T-helper 2 cell treated with Interferon-gamma antibody and Interleukin-4, amounts not matched to agents 5 μg/mL and 100 μg/mL, for 36 hours (primary cell): ENCODE data around the gene CCL27.

Experiments used
- DNase-seq: peaks from one replicate; pipeline ENCODE4 v3.0.0; 2021; ENCODE audit warnings: low spot score
- H3K27ac Mint-ChIP-seq: one replicate; pipeline ENCODE4 v1.8.0; 2021; ENCODE audit warnings: mild to moderate bottlenecking, mixed read lengths
- H3K27me3 Mint-ChIP-seq: one replicate; pipeline ENCODE4 v1.8.0; 2021; ENCODE audit warnings: low read depth, mixed read lengths
- H3K36me3 Mint-ChIP-seq: one replicate; pipeline ENCODE4 v1.8.0; 2021; ENCODE audit warnings: low read depth, mixed read lengths
- H3K4me1 Mint-ChIP-seq: one replicate; pipeline ENCODE4 v1.8.0; 2021; ENCODE audit warnings: low read depth, mixed read lengths
- H3K4me3 Mint-ChIP-seq: one replicate; pipeline ENCODE4 v1.8.0; 2022; ENCODE audit warnings: mild to moderate bottlenecking, moderate library complexity, mixed read lengths
- H3K9me3 Mint-ChIP-seq: one replicate; pipeline ENCODE4 v1.8.0; 2021; ENCODE audit warnings: mixed read lengths

CCL27 gene

DNA sequence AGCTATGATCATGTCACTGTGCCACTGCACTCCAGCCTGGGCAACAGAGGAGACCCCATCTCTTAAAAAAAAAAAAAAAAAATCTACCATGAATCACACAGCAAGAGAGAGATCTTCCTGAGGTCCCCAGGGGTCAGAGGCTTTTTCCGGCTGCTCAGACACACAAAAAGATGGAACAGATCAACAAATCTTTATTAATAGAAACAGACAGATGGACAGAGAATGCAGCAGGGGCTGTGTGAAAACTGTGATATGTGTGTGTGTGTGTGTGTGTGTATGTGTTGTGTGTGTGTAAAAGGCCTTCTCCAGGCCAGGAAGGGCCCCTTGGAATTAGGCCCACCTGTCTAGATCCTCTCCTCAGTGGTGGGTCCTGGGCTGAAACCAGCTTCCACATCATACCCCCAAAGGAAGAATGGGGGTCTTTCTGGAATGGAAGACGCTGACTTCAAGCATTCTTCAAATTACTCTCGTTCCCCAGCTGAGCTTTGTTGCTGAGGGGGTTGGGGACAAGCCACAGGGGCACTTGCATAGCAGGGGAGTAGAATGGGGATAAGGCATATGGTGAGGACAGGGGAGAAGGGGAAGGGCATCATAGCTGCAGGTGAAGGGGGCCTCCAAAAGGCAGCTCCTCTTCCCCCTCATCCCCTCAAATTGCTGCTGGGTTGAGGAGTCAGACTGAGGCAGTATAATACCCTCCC lies 27.8 kb downstream of the CCL27 start:
- H3K4me1 Mint-ChIP-seq: peaks cover 22% of the 10 kb centered on the region
- DNase-seq: no peak
- H3K27me3 Mint-ChIP-seq: peaks cover 16% of the 10 kb centered on the region
- H3K9me3 Mint-ChIP-seq: no peaks in the 10 kb centered on the region
- no peak overlapping the region for H3K27ac Mint-ChIP-seq
- peaks cover 14% of the 10 kb centered on the region for H3K36me3 Mint-ChIP-seq
- no peak overlapping the region for H3K4me3 Mint-ChIP-seq

DNA sequence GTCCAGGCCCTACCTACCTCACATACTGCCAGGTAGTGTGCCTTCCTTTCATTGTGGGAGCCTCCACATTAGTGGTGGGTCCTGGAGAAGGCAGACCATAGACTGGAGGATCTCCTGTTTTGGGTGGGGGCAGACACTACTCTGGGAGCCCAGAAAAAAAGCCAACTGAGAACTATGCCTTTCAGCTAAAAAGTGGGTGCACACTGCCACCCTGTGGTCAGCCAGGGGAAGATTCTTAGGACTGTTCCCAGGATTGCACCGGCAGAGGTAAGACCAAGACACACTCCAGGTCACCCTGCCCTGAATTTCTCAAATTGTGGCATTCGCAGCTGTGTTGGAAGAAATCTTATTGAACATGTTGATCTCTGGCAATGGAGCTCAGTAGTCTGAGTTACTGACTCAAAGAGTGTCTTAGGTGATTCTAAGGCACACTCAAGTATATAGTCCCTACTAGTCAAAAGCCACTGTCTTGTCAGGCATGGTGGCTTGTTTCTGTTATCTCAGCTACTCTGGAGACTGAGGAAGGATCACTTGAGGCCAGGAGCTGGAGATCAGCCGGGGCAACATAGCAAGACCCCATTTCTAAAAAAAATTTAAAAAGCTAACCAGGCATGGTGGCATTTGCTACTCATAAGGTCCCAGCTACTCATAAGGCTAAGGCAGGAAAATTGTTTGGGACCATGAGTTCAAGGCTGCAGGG lies 28.5 kb downstream of the CCL27 start:
- peaks cover 23% of the 10 kb centered on the region for H3K27me3 Mint-ChIP-seq
- H3K27ac Mint-ChIP-seq: no peak overlapping the region
- no peak overlapping the region for H3K4me3 Mint-ChIP-seq
- H3K9me3 Mint-ChIP-seq: no peaks in the 10 kb centered on the region
- H3K36me3 Mint-ChIP-seq: peaks cover 14% of the 10 kb centered on the region
- peak; percentile 55 for DNase-seq
- H3K4me1 Mint-ChIP-seq: peaks cover 26% of the 10 kb centered on the region

DNA sequence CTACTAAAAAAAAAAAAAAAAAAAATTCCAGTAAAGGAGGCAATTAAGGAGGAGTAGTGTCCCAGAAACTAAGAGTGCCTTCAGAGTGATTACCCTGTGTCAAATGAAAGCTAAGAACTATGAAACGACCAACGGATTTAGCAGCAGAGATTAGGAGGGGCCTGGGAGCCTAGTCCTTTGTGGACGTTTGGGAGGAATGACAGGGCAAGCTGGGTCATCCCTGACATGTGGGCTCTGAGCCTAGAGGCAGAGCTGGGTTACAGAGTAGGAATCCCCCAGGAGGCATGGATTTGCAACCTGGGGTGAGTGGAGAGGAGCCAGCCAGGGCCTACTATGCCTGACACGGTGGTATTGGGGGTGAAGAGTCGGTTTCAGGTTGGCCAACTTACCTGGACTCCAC lies 29.3 kb downstream of the CCL27 start:
- Mint-ChIP-seq H3K4me3 (no peak overlapping the region), H3K36me3 (peaks cover 16% of the 10 kb centered on the region), H3K27me3 (peaks cover 28% of the 10 kb centered on the region), H3K9me3 (no peaks in the 10 kb centered on the region), H3K4me1 (peaks cover 23% of the 10 kb centered on the region), H3K27ac (no peak overlapping the region)
- no peak for DNase-seq

DNA sequence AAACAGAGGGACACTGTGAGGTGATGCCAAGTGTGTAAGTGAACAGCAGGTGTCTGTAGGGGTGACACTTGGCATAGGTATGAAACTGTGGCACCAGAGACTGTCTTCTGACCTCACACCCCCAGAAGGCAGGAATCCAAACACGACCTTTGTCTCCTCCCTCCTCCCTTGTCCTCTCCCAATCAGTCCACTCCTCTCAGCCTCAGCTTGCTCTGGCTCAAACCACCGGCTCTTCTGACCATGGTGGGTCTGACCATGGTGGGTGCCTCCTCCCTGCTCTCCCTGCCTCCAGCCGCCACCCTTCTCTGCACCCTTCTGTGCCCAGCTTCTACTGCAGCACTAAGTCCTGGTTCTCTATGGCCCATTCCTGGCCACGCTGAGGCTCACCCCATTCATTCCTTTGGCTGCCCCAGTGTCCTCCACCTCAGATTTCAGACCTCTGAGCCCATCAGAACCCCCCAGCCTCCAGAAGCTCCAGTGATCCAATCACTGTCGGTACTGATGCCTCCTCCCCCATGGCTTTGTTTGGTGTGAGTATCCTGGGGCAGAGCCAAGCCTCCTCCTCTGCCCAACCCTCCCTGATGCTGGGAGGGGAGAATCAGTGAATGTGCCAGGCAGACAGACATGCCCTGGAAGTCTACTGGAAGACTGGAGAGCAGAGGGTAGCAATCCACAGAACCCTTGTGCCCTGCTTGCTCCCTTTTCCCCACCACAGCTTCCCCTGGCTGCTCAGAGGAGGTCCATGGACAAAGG lies 31.9 kb downstream of the CCL27 start:
- H3K27ac Mint-ChIP-seq: no peak overlapping the region
- no peak overlapping the region for H3K4me3 Mint-ChIP-seq
- H3K27me3 Mint-ChIP-seq: peaks cover 52% of the 10 kb centered on the region
- peaks cover 16% of the 10 kb centered on the region for H3K4me1 Mint-ChIP-seq
- DNase-seq: no peak
- no peaks in the 10 kb centered on the region for H3K9me3 Mint-ChIP-seq
- H3K36me3 Mint-ChIP-seq: peaks cover 6% of the 10 kb centered on the region

DNA sequence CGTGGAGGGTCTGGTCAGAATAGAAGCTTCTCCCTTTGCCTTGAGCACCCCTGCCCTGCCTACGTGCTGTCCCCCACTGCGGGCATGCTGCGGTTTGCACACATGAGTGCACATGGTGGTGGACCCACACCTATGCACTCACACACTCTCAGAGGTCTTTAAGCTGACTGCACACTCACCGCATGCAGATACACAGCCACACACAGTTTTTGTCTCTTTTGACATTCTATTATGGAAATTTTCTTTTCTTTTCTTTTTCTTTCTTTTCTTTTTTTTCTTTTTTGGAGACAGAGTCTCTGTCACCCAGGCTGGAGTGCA lies 33.0 kb downstream of the CCL27 start:
- Mint-ChIP-seq H3K4me3 (peak overlapping the region; percentile 76), H3K4me1 (peaks cover 16% of the 10 kb centered on the region), H3K36me3 (peaks cover 4% of the 10 kb centered on the region), H3K27ac (no peak overlapping the region), H3K27me3 (peaks cover 60% of the 10 kb centered on the region), H3K9me3 (no peaks in the 10 kb centered on the region)
- no peak for DNase-seq

DNA sequence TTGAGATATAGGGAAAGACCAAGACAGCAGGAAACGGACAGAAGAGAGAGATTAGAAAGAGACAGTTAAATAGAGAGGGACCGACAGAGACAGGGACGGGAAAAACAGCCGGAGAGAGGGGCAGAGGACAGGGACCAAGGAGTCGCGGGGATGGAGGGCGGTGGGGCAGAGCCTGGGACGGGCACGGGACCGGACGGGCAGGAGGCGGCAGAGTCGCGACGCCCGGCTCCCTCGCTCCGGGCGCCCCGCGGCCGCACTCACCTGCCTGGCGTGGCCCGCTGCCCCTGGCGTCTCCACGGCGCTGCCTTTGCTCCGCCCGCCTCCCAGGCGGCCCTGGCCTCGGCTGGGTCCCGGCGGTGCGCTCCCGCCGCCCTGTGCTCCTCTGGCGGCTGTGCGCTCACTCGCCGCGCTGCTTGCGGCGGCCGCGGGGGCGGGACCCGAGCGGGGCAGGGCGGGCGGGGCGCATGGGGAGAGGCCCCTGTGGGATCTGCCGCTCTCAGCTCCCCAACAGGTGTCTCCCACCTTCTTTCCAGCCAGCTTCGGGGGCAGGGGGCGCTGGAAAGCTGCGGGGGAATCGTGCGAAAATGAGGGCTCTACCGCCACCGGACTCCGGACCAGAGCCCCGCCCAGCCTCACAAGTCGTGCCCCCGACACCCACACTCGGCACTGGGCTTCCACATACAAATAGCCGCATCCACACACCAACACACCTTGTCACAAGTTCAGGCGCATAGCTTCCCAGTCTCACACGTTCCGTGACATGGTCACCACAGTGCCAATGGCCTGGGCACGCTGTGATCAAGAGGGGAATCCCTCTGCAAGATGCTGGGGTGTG lies 33.6 kb downstream of the CCL27 start, which contains the start of gene ARID3C:
ARID3C (minus strand) TSS at position 411 of the 835 bp plus-strand sequence. CDS start 1,052 bp downstream, outside the sequence.
- H3K27me3 Mint-ChIP-seq: peaks cover 65% of the 10 kb centered on the region
- H3K4me1 Mint-ChIP-seq: peaks cover 12% of the 10 kb centered on the region
- peaks cover 2% of the 10 kb centered on the region for H3K36me3 Mint-ChIP-seq
- peak within 1 kb of the TSS; percentile 37 for H3K27ac Mint-ChIP-seq
- H3K4me3 Mint-ChIP-seq: peak within 1 kb of the TSS; percentile 81
- H3K9me3 Mint-ChIP-seq: no peaks in the 10 kb centered on the region
- DNase-seq: peak; percentile 45

DNA sequence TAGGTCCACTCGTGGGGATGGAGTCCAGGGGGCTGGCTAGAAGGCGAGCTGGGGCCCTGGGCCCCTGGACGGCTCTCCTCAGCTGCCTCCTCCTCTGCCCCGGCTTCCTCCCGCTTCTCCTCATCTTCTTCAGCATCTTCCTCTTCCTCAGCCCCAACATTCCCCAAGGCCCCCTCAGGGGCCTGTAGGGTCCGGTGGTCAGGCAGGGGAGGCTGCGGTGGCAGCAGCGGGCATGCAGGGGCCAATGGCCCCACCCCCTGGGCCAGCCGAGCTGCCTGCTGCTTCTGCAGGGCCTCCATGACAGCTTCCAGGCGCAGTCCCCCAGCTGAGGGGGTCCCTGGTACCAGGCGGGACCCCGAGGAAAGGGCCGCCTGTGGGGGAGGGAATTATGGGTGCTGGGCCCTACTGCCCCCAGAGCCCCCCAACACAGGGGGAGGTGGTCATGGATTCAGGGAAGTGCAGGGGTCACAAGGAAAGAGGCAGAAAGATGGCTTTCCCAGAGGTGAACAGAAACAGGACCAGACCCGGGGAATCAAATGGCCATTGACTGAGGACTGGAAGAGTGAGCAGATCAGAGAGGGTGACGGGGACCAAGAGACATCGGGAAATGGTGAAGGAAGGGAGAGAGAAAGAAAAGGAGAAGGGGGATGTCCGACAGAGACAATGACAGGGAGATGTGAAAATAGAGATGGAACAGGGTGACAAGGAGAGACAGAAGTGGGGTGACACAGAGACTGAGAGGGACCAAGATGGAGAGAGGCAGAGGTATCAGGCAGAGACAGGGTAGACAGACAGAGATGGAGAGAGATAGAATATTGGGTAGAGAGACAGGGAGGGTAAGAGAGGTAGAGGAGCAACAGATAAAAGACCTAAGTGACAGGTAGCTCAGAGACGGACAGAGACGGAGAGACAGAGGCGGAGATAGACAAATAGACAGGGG lies 34.5 kb downstream of the CCL27 start:
- H3K4me1 Mint-ChIP-seq: peaks cover 12% of the 10 kb centered on the region
- peak overlapping the region; percentile 37 for H3K27ac Mint-ChIP-seq
- peak overlapping the region; percentile 81 for H3K4me3 Mint-ChIP-seq
- no peaks in the 10 kb centered on the region for H3K9me3 Mint-ChIP-seq
- H3K36me3 Mint-ChIP-seq: peaks cover 2% of the 10 kb centered on the region
- peaks cover 70% of the 10 kb centered on the region for H3K27me3 Mint-ChIP-seq
- DNase-seq: no peak

DNA sequence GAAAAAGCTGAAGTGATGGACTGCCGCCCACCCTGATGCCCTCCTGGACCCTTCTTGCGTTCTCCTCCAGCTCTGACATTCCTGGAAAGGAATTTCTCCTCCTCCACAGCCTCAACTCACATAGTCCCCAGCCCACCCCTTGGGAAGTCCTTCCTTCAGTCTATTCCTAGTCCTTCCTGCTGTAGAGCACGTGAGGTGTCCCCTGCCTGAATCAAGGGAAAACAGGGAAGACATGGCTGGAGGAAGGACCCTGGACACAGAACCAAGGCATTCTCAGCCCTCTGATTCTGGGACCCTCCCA lies 37.3 kb downstream of the CCL27 start:
- Mint-ChIP-seq H3K27ac (no peak overlapping the region), H3K27me3 (peaks cover 75% of the 10 kb centered on the region)

DNA sequence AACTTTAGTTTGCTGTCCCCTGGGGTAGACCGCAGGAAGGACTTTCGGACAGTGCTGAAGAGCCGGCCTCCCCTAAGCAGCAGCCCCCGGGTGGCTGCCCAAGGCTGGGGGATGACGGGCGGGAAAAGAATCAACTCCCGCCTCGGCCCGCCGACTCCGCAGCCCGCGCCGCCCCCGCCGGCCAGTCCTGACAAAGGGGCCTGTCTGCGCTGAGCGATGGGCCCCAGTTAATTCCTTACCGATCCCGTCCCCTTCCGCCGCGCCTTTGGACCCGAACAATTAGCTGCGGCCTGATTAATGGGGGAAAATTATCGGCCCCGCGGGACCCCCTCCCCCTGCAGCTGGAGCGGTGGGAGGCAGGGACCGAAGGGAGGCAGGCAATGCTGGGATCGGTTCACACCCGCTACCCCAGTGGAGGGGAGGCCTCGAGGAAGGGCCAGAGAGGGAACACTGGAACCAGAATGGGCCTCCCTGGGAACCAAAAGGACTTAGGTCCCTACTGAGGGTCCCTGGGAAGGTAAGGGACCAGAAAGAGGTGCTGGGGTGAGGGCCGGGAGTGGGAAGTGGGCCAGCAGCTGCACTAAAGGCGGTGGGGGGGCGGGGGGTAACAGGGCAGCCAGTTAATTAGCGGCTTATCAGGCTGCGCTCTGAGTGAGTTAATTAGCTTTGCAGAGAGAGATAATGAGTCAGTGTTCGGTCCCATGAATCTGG lies 37.8 kb downstream of the CCL27 start:
- Mint-ChIP-seq H3K4me1 (peaks cover 21% of the 10 kb centered on the region), H3K4me3 (no peak overlapping the region), H3K9me3 (no peaks in the 10 kb centered on the region), H3K27ac (no peak overlapping the region), H3K36me3 (peaks cover 2% of the 10 kb centered on the region), H3K27me3 (peaks cover 70% of the 10 kb centered on the region)
- no peak for DNase-seq

More for the DNA sequence above, 37.3 kb downstream of the CCL27 start:
- H3K4me3 Mint-ChIP-seq: no peak overlapping the region
- H3K4me1 Mint-ChIP-seq: peaks cover 18% of the 10 kb centered on the region
- DNase-seq: no peak
- H3K9me3 Mint-ChIP-seq: no peaks in the 10 kb centered on the region
- peaks cover 2% of the 10 kb centered on the region for H3K36me3 Mint-ChIP-seq

DNA sequence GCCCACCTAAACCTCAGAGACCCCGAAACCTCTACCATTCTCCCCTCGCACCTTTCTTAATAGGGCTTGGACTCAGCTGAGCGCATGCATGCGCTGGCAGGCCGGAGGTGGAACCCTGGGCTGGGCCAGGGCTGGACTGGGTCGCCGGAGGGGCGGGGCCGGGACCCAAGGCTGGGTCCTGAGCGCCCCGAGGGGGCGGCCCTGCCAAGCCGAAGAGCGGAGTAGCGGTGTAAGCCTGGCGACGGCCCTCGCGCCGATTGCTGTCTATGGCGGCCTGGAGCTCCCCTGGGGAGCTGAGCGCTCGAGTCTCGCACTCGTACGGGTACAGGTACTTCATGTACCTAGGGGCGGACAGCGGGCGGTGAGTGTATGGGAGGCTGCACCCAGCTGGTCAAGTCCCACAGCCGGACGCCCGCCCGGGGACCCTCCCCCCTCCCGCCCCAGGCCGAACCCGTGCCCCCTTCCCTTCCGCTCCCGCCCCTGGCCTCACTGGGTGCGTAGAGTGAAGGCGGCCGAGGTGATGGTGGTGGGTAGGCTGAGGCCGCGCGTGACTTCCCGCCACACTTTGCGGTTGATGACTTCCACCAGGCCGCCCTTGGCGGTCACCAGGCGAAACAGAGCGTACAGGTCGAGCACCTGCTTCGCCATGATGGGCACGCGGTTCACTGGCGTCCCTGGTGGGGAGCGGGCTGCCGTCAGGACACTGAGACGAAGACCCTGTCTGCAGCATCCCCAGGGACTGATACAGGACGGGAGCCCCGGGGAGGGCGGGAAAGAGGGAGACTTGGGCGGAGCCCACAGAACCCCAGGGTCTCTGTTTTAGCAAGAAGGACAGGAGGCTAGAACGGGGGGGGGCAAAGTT lies 38.9 kb downstream of the CCL27 start:
- Mint-ChIP-seq H3K27ac (no peak overlapping the region), H3K9me3 (no peaks in the 10 kb centered on the region), H3K27me3 (peaks cover 63% of the 10 kb centered on the region), H3K36me3 (peaks cover 2% of the 10 kb centered on the region), H3K4me3 (no peak overlapping the region), H3K4me1 (peaks cover 27% of the 10 kb centered on the region)
- DNase-seq: no peak

DNA sequence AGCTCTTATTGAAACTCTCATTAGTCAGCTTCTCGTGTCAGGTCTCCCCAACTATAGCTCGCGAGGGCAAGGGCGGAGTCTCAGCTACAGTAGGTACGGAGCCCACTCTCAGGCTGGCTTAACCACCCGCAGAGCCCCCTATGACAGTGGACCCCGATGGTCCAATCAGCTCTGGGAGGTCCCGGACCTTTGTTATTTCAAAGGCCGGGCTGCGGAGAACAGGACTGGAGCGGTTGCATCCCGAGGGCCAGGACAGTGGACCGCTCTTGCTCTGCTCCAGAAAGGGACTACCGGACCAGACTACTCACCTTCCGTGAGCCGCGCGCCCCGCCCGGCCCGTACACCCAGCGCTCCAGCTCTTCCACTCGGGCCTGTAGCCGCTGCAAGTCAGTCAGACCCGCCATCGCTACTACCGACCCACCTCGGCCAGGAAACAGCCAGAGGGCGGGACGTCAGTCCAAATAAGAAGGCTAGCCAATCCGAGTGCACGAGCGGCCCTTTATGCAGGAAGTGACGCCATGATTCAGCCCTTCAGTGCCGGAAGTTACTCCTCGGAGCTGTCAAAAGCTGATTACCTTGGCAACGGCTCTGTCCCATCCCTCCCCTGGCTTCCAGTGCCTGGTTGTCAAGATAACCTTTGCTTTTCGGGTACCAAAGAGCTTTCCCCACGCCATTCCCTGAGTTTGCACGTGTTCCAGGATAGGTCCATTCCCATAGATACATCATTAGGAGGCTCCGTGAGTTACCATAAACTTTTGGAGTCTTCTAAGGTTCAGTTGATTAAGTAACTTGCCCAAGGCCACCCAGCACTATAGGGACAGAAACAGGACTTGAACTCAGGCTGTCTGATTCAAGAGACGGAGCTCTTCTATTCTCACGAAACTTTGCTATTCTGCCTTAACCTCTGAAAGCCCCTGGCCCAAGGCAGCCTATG lies 42.1 kb downstream of the CCL27 start, which contains the start of gene DCTN3:
DCTN3 (minus strand) TSS at position 435 of the 934 bp plus-strand sequence; CDS start at position 404, 31 bp downstream.
- peaks cover 10% of the 10 kb centered on the region for H3K36me3 Mint-ChIP-seq
- H3K4me1 Mint-ChIP-seq: peaks cover 21% of the 10 kb centered on the region
- no peaks in the 10 kb centered on the region for H3K9me3 Mint-ChIP-seq
- peak within 1 kb of the TSS; percentile 84 for H3K27ac Mint-ChIP-seq
- peak; percentile 91 for DNase-seq
- peak within 1 kb of the TSS; percentile 99 for H3K4me3 Mint-ChIP-seq
- H3K27me3 Mint-ChIP-seq: peaks cover 33% of the 10 kb centered on the region
